Measurements from ENCODE around the gene LFNG. TPM values are rescaled to one million over a fixed set of nuclear protein-coding genes. Genes with fewer than 3 reads are reported as not detected.

LFNG gene
- total RNA-seq, 1 experiment from 2014 or later = 21.3 TPM

DNA sequence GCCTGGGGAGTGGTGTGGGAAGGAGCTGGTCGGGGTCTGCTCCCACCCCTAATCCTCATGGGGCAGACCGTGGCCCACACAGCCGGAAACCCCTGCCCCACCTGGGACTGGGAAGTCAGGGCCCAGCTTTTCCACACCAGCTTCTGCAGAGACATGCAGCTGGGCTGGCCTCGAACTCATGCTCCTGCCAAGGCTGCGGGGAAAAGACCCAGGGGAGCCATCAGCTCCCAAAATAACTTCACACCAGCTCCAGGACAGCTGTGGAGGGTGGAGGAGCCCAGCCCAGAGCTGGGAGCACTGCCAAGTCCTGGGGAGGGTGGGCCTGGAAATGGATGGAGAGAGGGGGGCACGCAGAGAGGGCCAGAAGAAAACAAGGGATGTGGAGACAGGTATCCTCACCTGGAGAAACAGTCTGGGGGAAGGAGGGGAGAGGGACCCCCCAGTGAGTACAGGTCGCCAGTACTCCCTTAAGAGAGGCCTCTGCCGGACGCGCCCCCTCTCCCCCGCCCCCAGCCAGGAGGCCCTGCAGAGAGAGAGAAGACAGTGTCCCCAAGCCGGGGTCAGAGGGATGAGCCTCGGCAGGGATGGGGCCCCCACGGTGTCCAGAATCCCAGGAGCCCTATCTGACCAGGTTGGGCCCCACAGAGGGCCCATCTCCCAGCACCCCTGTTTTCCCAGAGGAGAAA lies 31.8 kb upstream of the LFNG start:
- H3K9me2 ChIP-seq (ENCODE audit: insufficient read depth) = no peaks in the 10 kb centered on the region
- intact Hi-C loops (cut with micrococcal nuclease; ENCODE audit: unreplicated experiment) = no loop called here
- no peak overlapping the region for H3K27ac ChIP-seq
- no peaks in the 10 kb centered on the region for H3K27me3 ChIP-seq (ENCODE audit: insufficient read depth, low read depth)
- ChIA-PET POLR2A (ENCODE audit: unreplicated experiment) (no interaction called here), CTCF (no interaction called here)
- H3K79me2 ChIP-seq (ENCODE audit: low read depth) = no peaks in the 10 kb centered on the region
- H3K36me3 ChIP-seq (ENCODE audit: low read depth) = no peaks in the 10 kb centered on the region
- H3K4me2 ChIP-seq = no peak overlapping the region
- H3K9me3 ChIP-seq (ENCODE audit: insufficient read depth, low read depth) = no peaks in the 10 kb centered on the region; the same call in 1 of the 2 replicates
- no peak for TF ChIP-seq EZH2 (IDR thresholded peaks at IDR 0.05; ENCODE audit: low read depth)
- TF ChIP-seq, protein P1, sequence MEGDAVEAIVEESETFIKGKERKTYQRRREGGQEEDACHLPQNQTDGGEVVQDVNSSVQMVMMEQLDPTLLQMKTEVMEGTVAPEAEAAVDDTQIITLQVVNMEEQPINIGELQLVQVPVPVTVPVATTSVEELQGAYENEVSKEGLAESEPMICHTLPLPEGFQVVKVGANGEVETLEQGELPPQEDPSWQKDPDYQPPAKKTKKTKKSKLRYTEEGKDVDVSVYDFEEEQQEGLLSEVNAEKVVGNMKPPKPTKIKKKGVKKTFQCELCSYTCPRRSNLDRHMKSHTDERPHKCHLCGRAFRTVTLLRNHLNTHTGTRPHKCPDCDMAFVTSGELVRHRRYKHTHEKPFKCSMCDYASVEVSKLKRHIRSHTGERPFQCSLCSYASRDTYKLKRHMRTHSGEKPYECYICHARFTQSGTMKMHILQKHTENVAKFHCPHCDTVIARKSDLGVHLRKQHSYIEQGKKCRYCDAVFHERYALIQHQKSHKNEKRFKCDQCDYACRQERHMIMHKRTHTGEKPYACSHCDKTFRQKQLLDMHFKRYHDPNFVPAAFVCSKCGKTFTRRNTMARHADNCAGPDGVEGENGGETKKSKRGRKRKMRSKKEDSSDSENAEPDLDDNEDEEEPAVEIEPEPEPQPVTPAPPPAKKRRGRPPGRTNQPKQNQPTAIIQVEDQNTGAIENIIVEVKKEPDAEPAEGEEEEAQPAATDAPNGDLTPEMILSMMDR (conservative IDR thresholded peaks at IDR 0.05) = no peak
- peaks cover 5% of the 10 kb centered on the region; the same call in 1 of the 2 replicates for H3F3A ChIP-seq (ENCODE audit: insufficient read depth, low read depth)
- BruUV-seq (replicated peaks) = no TSS peak
- no peak for DNase-seq
- no peak overlapping the region for H2AFZ ChIP-seq
- H4K20me1 ChIP-seq (ENCODE audit: insufficient read depth) = no peaks in the 10 kb centered on the region
- no peak overlapping the region for H3K4me3 ChIP-seq
- H3K4me1 ChIP-seq (replicated peaks; ENCODE audit: insufficient read depth) = no peaks in the 10 kb centered on the region

DNA sequence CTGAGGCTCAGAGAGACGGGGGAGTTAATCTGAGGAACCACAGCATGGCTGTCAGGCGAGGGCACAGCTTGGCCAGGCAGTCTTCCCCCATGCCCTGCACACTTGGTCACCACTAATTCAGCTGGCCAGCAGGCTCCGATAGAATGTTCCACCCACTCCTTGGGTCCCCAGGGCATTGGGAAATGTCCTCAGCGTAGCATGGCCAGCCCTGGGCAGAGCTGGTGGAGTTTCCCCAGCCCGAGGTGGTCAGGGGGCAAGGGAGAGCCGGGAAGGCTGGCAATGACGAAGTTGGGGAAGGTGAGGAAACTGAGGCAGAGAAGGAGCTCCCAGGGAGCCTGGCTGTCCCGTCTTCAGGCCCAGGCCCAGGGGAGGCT lies 31.3 kb upstream of the LFNG start:
- TF ChIP-seq, protein P1 (conservative IDR thresholded peaks at IDR 0.05) = no peak
- no peak for TF ChIP-seq EZH2 (IDR thresholded peaks at IDR 0.05; ENCODE audit: low read depth)
- Histone ChIP-seq H4K20me1 (ENCODE audit: insufficient read depth) (no peaks in the 10 kb centered on the region), H3K4me1 (replicated peaks; ENCODE audit: insufficient read depth) (peaks cover under 1% of the 10 kb centered on the region; the same call in 1 of the 2 replicates), H3F3A (ENCODE audit: insufficient read depth, low read depth) (peaks cover 5% of the 10 kb centered on the region; the same call in 1 of the 2 replicates), H3K4me3 (no peak overlapping the region), H3K36me3 (ENCODE audit: low read depth) (no peaks in the 10 kb centered on the region), H3K27me3 (ENCODE audit: insufficient read depth, low read depth) (no peaks in the 10 kb centered on the region), H3K4me2 (no peak overlapping the region), H3K9me3 (ENCODE audit: insufficient read depth, low read depth) (no peaks in the 10 kb centered on the region), H3K79me2 (ENCODE audit: low read depth) (no peaks in the 10 kb centered on the region), H3K27ac (no peak overlapping the region), H2AFZ (no peak overlapping the region), H3K9me2 (ENCODE audit: insufficient read depth) (no peaks in the 10 kb centered on the region)
- no TSS peak for BruUV-seq (replicated peaks)
- POLR2A ChIA-PET (ENCODE audit: unreplicated experiment) = no interaction called here
- intact Hi-C loops (cut with micrococcal nuclease; ENCODE audit: unreplicated experiment) = no loop called here
- CTCF ChIA-PET = interaction anchor here (0.7 kb wide), 1 partner anchor 87 kb away, joined by 9 read pairs; no protein-coding TSS in a partner anchor
- no peak for DNase-seq

DNA sequence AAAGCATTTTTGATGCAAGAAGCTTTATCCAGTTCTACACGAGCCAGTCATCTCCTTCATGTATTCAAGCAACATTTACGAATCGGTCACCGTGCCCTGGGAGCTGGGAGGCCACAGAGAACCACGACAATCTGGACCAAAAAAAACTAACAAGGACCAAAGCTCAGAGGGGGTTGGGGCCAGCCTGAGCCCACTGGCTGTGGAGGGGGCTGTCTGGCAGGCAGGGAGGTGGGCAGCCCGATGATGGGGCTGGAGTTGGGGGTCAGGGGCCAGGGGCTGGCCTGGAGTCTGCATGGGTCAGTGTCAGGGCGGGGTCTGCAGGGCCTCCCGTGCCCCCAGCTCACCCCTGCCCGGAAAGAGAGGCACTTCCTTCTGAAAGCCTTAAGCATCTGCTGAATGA lies 30.9 kb upstream of the LFNG start:
- BruUV-seq (replicated peaks) = no TSS peak
- Histone ChIP-seq H3K36me3 (ENCODE audit: low read depth) (no peaks in the 10 kb centered on the region), H3K4me3 (no peak overlapping the region), H3K4me1 (replicated peaks; ENCODE audit: insufficient read depth) (peaks cover 5% of the 10 kb centered on the region; the same call in 1 of the 2 replicates), H4K20me1 (ENCODE audit: insufficient read depth) (no peaks in the 10 kb centered on the region), H3F3A (ENCODE audit: insufficient read depth, low read depth) (peaks cover 5% of the 10 kb centered on the region; the same call in 1 of the 2 replicates), H3K27me3 (ENCODE audit: insufficient read depth, low read depth) (no peaks in the 10 kb centered on the region), H3K9me3 (ENCODE audit: insufficient read depth, low read depth) (no peaks in the 10 kb centered on the region), H2AFZ (no peak overlapping the region), H3K9me2 (ENCODE audit: insufficient read depth) (no peaks in the 10 kb centered on the region), H3K79me2 (ENCODE audit: low read depth) (no peaks in the 10 kb centered on the region), H3K4me2 (no peak overlapping the region), H3K27ac (no peak overlapping the region)
- intact Hi-C loops (cut with micrococcal nuclease; ENCODE audit: unreplicated experiment) = no loop called here
- ChIA-PET POLR2A (ENCODE audit: unreplicated experiment) (no interaction called here), CTCF (interaction anchor here (0.7 kb wide), 1 partner anchor 87 kb away, joined by 9 read pairs; no protein-coding TSS in a partner anchor)
- no peak for DNase-seq
- no peak for TF ChIP-seq EZH2 (IDR thresholded peaks at IDR 0.05; ENCODE audit: low read depth)
- TF ChIP-seq, protein P1 (conservative IDR thresholded peaks at IDR 0.05) = no peak
